ENCODE results near the gene ADGRA1.

Gene ADGRA1

DNA sequence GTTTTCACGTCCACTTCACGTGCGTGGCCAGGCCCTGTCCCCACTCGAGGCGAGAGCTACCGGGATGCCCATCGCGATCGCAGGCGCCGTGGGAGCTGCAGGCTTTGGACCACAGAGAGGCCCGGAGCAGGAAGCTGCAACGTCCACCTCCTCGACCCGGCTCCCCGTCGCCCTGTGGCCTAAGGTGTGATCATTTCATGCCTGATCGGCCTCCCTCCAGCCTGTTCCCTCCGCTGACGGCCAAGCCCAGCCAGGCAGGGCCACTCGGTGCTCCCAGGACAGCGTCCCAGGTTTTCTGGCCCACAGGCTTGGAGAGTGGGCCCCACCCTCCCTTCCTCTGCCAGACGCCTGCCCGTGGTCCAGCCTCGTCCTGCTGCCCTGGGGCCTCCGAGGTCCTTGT is 91.9 kb downstream of the ADGRA1 start:
- no peak for DNase-seq (ENCODE audit: low read depth)

DNA sequence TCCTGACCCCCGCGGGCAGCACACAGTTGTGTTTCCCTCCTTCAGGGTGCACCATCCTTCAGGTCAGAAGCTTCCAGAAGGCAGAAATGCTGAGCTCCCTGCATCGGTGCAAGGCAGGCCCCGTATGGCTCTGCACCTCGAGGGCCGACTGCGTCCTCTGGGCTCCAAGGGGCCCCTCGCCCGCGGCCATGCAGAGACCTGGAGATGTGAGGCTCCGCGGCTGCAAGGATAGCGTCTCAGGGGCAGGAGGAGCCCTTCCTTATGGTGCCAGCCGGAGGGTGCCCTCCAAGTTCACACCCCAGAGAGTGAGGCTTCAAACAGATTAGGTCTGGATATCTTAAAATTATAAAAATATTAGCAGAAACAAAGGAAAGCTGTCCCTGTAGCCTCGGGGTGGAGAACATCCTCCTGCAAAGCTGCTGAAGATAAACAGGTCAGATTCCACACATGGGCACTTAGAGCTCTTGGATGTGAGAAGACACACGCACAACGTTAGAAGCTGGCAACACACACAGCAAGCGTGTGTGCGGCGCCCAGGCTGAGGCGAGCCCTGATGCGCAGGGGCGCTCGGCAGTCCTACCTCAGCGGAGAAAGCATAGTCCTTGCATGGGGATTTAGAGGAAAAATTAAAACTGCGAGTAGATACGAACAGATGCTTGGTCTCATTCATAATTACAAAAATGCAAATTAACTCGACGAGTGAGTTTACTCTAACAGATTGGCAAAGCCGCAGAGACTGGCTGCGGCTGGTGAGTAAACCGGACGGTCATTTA is 92.7 kb downstream of the ADGRA1 start:
- DNase-seq (ENCODE audit: low read depth): no peak

DNA sequence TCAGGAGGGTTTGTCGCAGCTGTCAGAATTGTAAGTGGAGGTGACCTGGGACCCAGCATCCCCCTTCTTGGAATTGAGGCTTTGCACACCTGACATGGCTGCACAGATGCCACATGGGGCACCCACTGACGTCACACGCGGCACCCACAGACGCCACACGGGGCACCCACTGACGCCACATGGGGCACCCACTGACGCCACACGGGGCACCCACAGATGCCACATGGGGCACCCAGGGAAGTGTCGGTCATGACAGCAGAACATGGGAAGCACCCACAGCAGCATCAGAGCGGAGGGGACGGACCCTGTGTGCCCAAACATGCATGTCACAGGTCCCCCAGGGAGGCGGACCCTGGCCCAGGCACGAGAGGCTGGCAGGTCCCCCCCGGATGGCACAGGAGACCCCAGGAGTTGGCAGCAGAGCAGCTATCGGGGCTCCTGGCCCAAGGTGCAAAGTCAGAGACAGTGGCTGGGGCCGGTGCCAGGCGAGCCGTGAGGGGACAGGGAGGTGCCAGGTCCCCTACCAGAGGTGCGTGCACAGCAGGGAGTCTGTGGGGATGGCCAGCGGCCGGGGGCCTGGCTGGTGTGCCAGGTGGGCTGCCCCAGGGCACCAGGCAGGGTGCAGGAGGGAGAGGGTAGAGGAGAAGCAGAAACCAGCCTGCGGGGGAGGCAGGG is 93.4 kb downstream of the ADGRA1 start:
- no peak for DNase-seq (ENCODE audit: low read depth)

Data from T-helper 22 cell (primary cell).